ENCODE data around the gene SLX9. TPM values are rescaled to one million over a fixed set of nuclear protein-coding genes. Genes with fewer than 3 reads are reported as not detected.

SLX9 gene
- total RNA-seq, 1 experiment from 2014 or later = 58.7 TPM

DNA sequence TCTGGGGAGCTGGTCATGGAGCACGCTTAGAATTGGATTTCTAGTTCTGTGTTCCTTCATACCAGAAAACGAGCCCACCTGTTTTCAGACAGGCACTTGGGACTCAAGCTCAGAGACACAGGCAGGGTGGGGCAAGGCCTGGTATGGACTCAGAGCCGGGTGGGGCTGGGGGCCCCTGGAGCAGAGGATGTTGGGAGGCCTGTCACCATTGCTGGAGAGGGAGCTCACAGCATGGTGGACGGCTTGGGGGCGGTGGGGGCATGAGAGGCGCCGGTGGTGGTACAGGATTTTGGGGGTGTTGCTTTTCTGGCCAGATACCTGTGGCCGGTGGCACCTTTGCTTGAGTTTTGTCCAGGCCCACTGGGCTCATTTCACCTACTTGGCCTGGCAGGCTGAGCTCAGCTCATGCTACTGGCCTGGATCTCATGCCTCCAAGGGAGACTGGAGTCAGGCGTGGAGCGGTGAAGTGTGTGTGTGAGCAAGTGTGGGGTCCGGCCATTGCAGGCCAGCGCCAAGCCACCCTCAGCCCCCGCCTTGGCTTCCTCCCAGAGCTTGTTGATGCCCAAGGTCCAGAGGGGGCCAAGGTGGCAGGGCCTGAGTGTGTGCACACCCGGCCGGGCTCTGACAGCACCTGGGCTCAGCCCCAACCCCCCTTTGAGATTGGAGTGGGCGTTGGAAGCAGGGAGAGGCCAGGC, 8.7 kb downstream of the SLX9 start:
- CTCF ChIA-PET = interaction anchor here (0.5 to 18.5 kb wide), 22 partner anchors 9 to 428 kb away, joined by 3 to 302 read pairs (median 4); no protein-coding TSS in a partner anchor

DNA sequence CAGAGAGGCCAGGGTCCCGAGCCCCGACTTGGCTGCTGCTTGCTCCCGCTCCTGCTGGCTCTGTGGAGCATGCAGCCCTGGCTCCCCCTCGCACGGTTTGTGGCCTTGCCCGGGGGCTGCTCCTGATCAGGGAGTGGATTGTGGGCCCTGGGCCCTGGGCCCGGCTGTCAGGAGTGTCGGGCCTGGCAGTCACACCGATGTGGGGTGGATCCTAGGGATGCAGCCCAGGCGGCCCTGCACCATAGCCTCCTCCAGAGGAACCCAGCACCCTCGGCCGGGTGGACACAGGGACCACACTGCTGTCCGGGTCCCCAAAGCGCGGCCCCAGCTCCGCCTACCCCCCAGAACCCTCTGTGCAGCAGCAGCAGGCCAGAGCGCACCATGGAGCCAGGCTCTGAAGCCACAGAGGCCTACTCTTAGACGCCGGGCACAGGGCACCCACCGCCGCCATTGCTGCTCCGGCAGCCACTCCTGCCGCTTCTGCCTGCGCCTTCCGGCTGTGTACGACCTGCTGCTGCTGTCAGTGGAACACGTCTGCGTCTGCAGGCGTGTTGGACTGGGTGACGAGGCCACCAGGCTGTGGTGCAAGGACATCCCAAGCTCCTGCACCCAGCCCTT, 9.4 kb downstream of the SLX9 start:
- Mint-ChIP-seq H3K4me3 (ENCODE audit: unreplicated experiment) (no peak overlapping the region), H3K36me3 (ENCODE audit: insufficient read depth, unreplicated experiment) (peaks cover 19% of the 10 kb centered on the region), H3K4me1 (ENCODE audit: insufficient read depth, unreplicated experiment) (peaks cover 11% of the 10 kb centered on the region), H3K27ac (ENCODE audit: low read depth, unreplicated experiment) (no peak overlapping the region), H3K9me3 (ENCODE audit: unreplicated experiment) (no peaks in the 10 kb centered on the region), H3K27me3 (ENCODE audit: insufficient read depth, unreplicated experiment) (no peaks in the 10 kb centered on the region)
- TF ChIP-seq, protein P1, sequence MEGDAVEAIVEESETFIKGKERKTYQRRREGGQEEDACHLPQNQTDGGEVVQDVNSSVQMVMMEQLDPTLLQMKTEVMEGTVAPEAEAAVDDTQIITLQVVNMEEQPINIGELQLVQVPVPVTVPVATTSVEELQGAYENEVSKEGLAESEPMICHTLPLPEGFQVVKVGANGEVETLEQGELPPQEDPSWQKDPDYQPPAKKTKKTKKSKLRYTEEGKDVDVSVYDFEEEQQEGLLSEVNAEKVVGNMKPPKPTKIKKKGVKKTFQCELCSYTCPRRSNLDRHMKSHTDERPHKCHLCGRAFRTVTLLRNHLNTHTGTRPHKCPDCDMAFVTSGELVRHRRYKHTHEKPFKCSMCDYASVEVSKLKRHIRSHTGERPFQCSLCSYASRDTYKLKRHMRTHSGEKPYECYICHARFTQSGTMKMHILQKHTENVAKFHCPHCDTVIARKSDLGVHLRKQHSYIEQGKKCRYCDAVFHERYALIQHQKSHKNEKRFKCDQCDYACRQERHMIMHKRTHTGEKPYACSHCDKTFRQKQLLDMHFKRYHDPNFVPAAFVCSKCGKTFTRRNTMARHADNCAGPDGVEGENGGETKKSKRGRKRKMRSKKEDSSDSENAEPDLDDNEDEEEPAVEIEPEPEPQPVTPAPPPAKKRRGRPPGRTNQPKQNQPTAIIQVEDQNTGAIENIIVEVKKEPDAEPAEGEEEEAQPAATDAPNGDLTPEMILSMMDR (IDR thresholded peaks at IDR 0.05; ENCODE audit: unreplicated experiment) = no peak
- POLR2A ChIA-PET = interaction anchor here (0.6 to 1.5 kb wide), 6 partner anchors 68 to 338 kb away, joined by 3 to 18 read pairs (median 4); partner anchors contain the start of gene POFUT2
- BruUV-seq (replicated peaks) = no TSS peak
- DNase-seq (ENCODE audit: unreplicated experiment) = peak; percentile 14
- intact Hi-C loops (cut with micrococcal nuclease) = loop anchor here (1.0 kb wide), 2 partner anchors 179 to 188 kb away; no protein-coding TSS in a partner anchor
- CTCF ChIA-PET = interaction anchor here (0.5 to 18.5 kb wide), 28 partner anchors 8 to 583 kb away, joined by 3 to 302 read pairs (median 4); partner anchors contain the start of gene ADARB1

More for the DNA sequence above, 8.7 kb downstream of the SLX9 start:
- intact Hi-C loops (cut with micrococcal nuclease) = loop anchor here (1.0 kb wide), 2 partner anchors 180 to 189 kb away; no protein-coding TSS in a partner anchor
- Mint-ChIP-seq H3K4me3 (ENCODE audit: unreplicated experiment) (no peak overlapping the region), H3K36me3 (ENCODE audit: insufficient read depth, unreplicated experiment) (peaks cover 24% of the 10 kb centered on the region), H3K9me3 (ENCODE audit: unreplicated experiment) (no peaks in the 10 kb centered on the region), H3K4me1 (ENCODE audit: insufficient read depth, unreplicated experiment) (peaks cover 11% of the 10 kb centered on the region), H3K27ac (ENCODE audit: low read depth, unreplicated experiment) (no peak overlapping the region), H3K27me3 (ENCODE audit: insufficient read depth, unreplicated experiment) (no peaks in the 10 kb centered on the region)
- DNase-seq (ENCODE audit: unreplicated experiment) = no peak
- POLR2A ChIA-PET = interaction anchor here (0.7 to 1.8 kb wide), 5 partner anchors 9 to 187 kb away, joined by 3 to 12 read pairs (median 4); partner anchors contain the start of genes PTTG1IP and SLX9
- TF ChIP-seq, protein P1 (IDR thresholded peaks at IDR 0.05; ENCODE audit: unreplicated experiment) = no peak
- no TSS peak for BruUV-seq (replicated peaks)

DNA sequence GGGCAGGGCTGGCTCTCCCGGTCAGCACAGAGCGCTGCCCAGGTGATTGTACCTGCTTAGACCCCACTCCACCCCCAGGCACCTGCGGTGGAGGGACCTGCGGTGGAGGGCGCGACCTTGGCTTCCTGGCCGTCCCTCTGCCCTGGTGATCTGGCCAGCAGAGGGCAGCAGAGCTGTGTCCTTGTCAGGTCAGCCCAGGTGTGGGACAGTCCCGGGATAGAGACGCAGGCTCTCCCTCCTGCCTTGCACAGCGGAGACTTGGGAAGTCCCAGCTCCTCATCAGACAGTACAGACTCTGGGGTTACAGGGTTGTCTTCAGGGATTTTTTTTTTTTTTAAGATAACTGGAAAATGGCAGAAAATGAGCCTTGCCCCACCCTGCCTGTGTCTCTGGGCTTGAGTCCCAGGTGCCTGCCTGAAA, 10.0 kb downstream of the SLX9 start:
- Mint-ChIP-seq H3K4me3 (ENCODE audit: unreplicated experiment) (no peak overlapping the region), H3K9me3 (ENCODE audit: unreplicated experiment) (no peaks in the 10 kb centered on the region), H3K36me3 (ENCODE audit: insufficient read depth, unreplicated experiment) (peaks cover 20% of the 10 kb centered on the region), H3K27ac (ENCODE audit: low read depth, unreplicated experiment) (no peak overlapping the region), H3K4me1 (ENCODE audit: insufficient read depth, unreplicated experiment) (peaks cover 11% of the 10 kb centered on the region), H3K27me3 (ENCODE audit: insufficient read depth, unreplicated experiment) (no peaks in the 10 kb centered on the region)
- intact Hi-C loops (cut with micrococcal nuclease) = loop anchor here (1.0 kb wide), 2 partner anchors 179 to 188 kb away; no protein-coding TSS in a partner anchor
- peak; percentile 83 for DNase-seq (ENCODE audit: unreplicated experiment)
- TF ChIP-seq, protein P1 (IDR thresholded peaks at IDR 0.05; ENCODE audit: unreplicated experiment) = peak; percentile 90
- BruUV-seq (replicated peaks) = no TSS peak
- CTCF ChIA-PET = interaction anchor here (0.5 to 18.5 kb wide), 46 partner anchors 8 to 1361 kb away, joined by 3 to 302 read pairs (median 4); partner anchors contain the start of gene ADARB1
- POLR2A ChIA-PET = interaction anchor here (0.6 to 1.5 kb wide), 8 partner anchors 36 to 338 kb away, joined by 3 to 18 read pairs (median 3); partner anchors contain the start of gene POFUT2

DNA sequence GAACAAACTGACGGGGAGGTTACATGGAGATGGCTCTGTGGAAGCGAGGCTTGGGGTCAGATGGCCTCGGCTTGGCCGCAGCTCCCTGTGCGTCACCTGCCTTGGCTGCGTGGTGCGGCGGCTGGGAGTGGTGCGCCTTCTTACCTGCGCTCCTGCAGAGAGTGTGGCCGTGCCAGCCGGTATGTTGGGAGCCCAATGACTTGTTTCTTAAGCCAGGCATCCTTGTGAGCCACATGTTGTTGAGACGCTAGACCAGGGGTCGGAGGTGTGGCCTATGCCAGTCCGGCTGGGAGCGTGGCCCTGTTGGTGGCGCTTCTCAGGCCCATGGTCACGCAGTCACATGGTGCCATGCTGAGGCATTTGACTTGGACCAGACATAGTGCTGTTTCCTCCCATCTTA, 10.5 kb downstream of the SLX9 start:
- H3K27ac Mint-ChIP-seq (ENCODE audit: low read depth, unreplicated experiment) = no peak overlapping the region
- TF ChIP-seq, protein P1 (IDR thresholded peaks at IDR 0.05; ENCODE audit: unreplicated experiment) = no peak
- peaks cover 11% of the 10 kb centered on the region for H3K4me1 Mint-ChIP-seq (ENCODE audit: insufficient read depth, unreplicated experiment)
- BruUV-seq (replicated peaks) = no TSS peak
- intact Hi-C loops (cut with micrococcal nuclease) = no loop called here
- H3K4me3 Mint-ChIP-seq (ENCODE audit: unreplicated experiment) = no peak overlapping the region
- no peaks in the 10 kb centered on the region for H3K27me3 Mint-ChIP-seq (ENCODE audit: insufficient read depth, unreplicated experiment)
- DNase-seq (ENCODE audit: unreplicated experiment) = no peak
- ChIA-PET CTCF (interaction anchor here (0.6 to 18.5 kb wide), 38 partner anchors 8 to 1360 kb away, joined by 3 to 302 read pairs (median 4); partner anchors contain the start of gene ADARB1), POLR2A (interaction anchor here (0.7 to 1.5 kb wide), 6 partner anchors 35 to 337 kb away, joined by 3 to 18 read pairs (median 4); partner anchors contain the start of gene POFUT2)
- H3K9me3 Mint-ChIP-seq (ENCODE audit: unreplicated experiment) = no peaks in the 10 kb centered on the region
- peaks cover 26% of the 10 kb centered on the region for H3K36me3 Mint-ChIP-seq (ENCODE audit: insufficient read depth, unreplicated experiment)

All from MCF 10A (cell line).